HepG2 (cell line): ENCODE results near the gene NDRG3. TPM values are rescaled to one million over a fixed set of nuclear protein-coding genes. Genes with fewer than 3 reads are reported as not detected.

Experiments used
- ATF7-NPFF ChIP-seq: sonication (generic); formaldehyde crosslinking; IDR thresholded peaks from 2 replicates; pipeline ENCODE4 v1.8.1; 2023; ENCODE audit warnings: mild to moderate bottlenecking, low read depth, missing genetic modification reagents, moderate library complexity
- FOXA1 ChIP-seq, 2 experiments: fragments of 450-650 bp in 1 of 2; sonication (generic) in 1 of 2; formaldehyde crosslinking in 1 of 2; IDR thresholded peaks; 2 replicates each; pipeline versions ENCODE4 v1.4.0 to v1.6.1; 2016 to 2020; ENCODE audit warnings: missing genetic modification reagents in 1 of 2
- KDM5B ChIP-seq: sonication (generic); formaldehyde crosslinking; IDR thresholded peaks from 2 replicates; pipeline ENCODE4 v1.4.0; 2020; ENCODE audit warnings: missing genetic modification reagents, mild to moderate bottlenecking, borderline replicate concordance
- RBM22 ChIP-seq: fragments of 200-400 bp; formaldehyde crosslinking; optimal IDR thresholded peaks from 2 replicates; pipeline ENCODE3; 2017; ENCODE audit warnings: mild to moderate bottlenecking, low read length, moderate library complexity
- SALL2 ChIP-seq: sonication (generic); formaldehyde crosslinking; IDR thresholded peaks from 2 replicates; pipeline ENCODE4 v1.8.1; 2023; ENCODE audit warnings: mild to moderate bottlenecking, missing genetic modification reagents, inconsistent platforms
- SOX13 ChIP-seq, 3 experiments: fragments of 450-650 bp in 1 of 3; sonication (generic) in 1 of 3; formaldehyde crosslinking in 1 of 3; IDR thresholded peaks in 2 of 3; conservative IDR thresholded peaks in 1 of 3; 2 replicates each; pipeline versions ENCODE4 v1.5.0 to v1.6.1; 2016 to 2020; ENCODE audit warnings: antibody characterized with exemption in 1 of 3, mild to moderate bottlenecking in 1 of 3, missing compliant biosample characterization in 1 of 3, missing genetic modification reagents in 1 of 3, moderate library complexity in 1 of 3
- ZBED4 ChIP-seq: sonication (generic); formaldehyde crosslinking; IDR thresholded peaks from 2 replicates; pipeline ENCODE4 v1.4.0; 2020; ENCODE audit warnings: missing genetic modification reagents, borderline replicate concordance
- ZNF451 ChIP-seq: sonication (generic); formaldehyde crosslinking; IDR thresholded peaks from 2 replicates; pipeline ENCODE4 v1.5.0; 2020; ENCODE audit warnings: mild to moderate bottlenecking, missing genetic modification reagents
- ZNF687 ChIP-seq: sonication (generic); formaldehyde crosslinking; IDR thresholded peaks from 2 replicates; pipeline ENCODE4 v1.5.1; 2020; ENCODE audit warnings: mild to moderate bottlenecking, missing genetic modification reagents, moderate library complexity
- ZNF746 ChIP-seq: sonication (generic); formaldehyde crosslinking; IDR thresholded peaks from 2 replicates; pipeline ENCODE4 v1.8.0; 2022; ENCODE audit warnings: mild to moderate bottlenecking, missing genetic modification reagents
- polyA plus RNA-seq, 8 experiments: library from polyadenylated mRNA; depleted of rRNA in 3 of 8; stranded (reverse) in 7 of 8; unstranded in 1 of 8; fragments of >200 nt; fragmentation: Illumina TruSeq in 4 of 8; extraction: Trizol in 4 of 8; gene quantifications; 2 replicates each; pipeline versions ENCODE4 v1.2.1 to v1.2.3, GENCODE V29; 2011 to 2016; ENCODE audit warnings: low read depth in 4 of 8, missing spikeins in 1 of 8, mixed read lengths in 1 of 8; ENCODE audit not compliant: insufficient read depth in 1 of 8
- total RNA-seq, 5 experiments: library from RNA; depleted of rRNA; stranded (reverse); fragments of >200 nt; fragmentation: Illumina TruSeq; extraction: Trizol; gene quantifications; 2 replicates each; pipeline ENCODE4 v1.2.3, GENCODE V29; 2016; ENCODE audit warnings: low read depth in 1 of 5
- TF ChIP-seq, protein P1 (sequence below): sonication (generic); formaldehyde crosslinking; IDR thresholded peaks from 2 replicates; pipeline ENCODE4 v1.8.0; 2022; ENCODE audit warnings: mild to moderate bottlenecking, missing genetic modification reagents, moderate library complexity
- TF ChIP-seq, protein P2 (sequence below): sonication (generic); formaldehyde crosslinking; IDR thresholded peaks from 2 replicates; pipeline ENCODE4 v1.5.0; 2020; ENCODE audit warnings: missing genetic modification reagents, mild to moderate bottlenecking, borderline replicate concordance
- TF ChIP-seq, protein P3 (sequence below): sonication (generic); formaldehyde crosslinking; conservative IDR thresholded peaks from 2 replicates; pipeline ENCODE4 v1.4.0; 2020; ENCODE audit warnings: missing genetic modification reagents
- TF ChIP-seq, protein P4 (sequence below): IDR thresholded peaks from 2 replicates; pipeline ENCODE4 v1.6.1; 2016; ENCODE audit warnings: missing biosample characterization, missing genetic modification reagents, low read depth

NDRG3 gene
- total and polyA plus RNA-seq, 2 of the 13 experiments (the other 11 are each of a cell fraction or from before 2014, with no cell fraction given) = 36.0 to 40.5 TPM

GRCh38 chr20:36623444-36623843, 122.4 kb downstream of the NDRG3 start (continued):
- TF ChIP-seq ZNF687 (CRISPR knock-in tag) = no peak
- TF ChIP-seq, protein P1, sequence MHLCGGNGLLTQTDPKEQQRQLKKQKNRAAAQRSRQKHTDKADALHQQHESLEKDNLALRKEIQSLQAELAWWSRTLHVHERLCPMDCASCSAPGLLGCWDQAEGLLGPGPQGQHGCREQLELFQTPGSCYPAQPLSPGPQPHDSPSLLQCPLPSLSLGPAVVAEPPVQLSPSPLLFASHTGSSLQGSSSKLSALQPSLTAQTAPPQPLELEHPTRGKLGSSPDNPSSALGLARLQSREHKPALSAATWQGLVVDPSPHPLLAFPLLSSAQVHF = no peak
- TF ChIP-seq FOXA1 (IDR thresholded peaks at IDR 0.05) = peak; percentile 52; the same call in 1 of the 2 replicates
- TF ChIP-seq FOXA1 (CRISPR knock-in tag; IDR thresholded peaks at IDR 0.05) = peak; percentile 78
- no peak for TF ChIP-seq KDM5B
- TF ChIP-seq, protein P2, sequence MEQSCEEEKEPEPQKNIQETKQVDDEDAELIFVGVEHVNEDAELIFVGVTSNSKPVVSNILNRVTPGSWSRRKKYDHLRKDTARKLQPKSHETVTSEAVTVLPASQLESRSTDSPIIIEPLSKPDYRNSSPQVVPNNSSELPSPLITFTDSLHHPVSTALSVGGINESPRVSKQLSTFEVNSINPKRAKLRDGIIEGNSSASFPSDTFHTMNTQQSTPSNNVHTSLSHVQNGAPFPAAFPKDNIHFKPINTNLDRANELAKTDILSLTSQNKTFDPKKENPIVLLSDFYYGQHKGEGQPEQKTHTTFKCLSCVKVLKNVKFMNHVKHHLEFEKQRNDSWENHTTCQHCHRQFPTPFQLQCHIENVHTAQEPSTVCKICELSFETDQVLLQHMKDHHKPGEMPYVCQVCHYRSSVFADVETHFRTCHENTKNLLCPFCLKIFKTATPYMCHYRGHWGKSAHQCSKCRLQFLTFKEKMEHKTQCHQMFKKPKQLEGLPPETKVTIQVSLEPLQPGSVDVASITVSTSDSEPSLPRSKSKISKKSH (CRISPR knock-in tag) = no peak
- peak; percentile 20; the same call in 1 of the 2 replicates for TF ChIP-seq SOX13 (IDR thresholded peaks at IDR 0.05)
- TF ChIP-seq SOX13 (CRISPR knock-in tag; conservative IDR thresholded peaks at IDR 0.05 in 1 of 2, IDR thresholded peaks at IDR 0.05 in 1 of 2) = peak in 1 of 2 experiments; percentile 90; a peak in 2 of 4 replicates
- TF ChIP-seq SALL2 = no peak
- no peak for TF ChIP-seq ZNF746 (CRISPR knock-in tag)
- TF ChIP-seq, protein P3, sequence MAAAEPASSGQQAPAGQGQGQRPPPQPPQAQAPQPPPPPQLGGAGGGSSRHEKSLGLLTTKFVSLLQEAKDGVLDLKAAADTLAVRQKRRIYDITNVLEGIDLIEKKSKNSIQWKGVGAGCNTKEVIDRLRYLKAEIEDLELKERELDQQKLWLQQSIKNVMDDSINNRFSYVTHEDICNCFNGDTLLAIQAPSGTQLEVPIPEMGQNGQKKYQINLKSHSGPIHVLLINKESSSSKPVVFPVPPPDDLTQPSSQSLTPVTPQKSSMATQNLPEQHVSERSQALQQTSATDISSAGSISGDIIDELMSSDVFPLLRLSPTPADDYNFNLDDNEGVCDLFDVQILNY (CRISPR knock-in tag) = no peak
- TF ChIP-seq ATF7-NPFF = no peak
- TF ChIP-seq, protein P4, sequence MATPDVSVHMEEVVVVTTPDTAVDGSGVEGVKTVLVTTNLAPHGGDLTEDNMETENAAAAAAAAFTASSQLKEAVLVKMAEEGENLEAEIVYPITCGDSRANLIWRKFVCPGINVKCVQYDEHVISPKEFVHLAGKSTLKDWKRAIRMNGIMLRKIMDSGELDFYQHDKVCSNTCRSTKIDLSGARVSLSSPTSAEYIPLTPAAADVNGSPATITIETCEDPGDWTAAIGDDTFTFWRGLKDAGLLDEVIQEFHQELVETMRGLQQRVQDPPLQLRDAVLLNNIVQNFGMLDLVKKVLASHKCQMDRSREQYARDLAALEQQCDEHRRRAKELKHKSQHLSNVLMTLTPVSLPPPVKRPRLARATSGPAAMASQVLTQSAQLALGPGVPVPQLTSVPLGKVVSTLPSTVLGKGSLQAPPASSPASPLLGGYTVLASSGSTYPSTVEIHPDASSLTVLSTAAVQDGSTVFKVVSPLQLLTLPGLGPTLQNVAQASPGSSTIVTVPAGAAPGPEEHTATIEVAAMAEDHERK (CRISPR knock-in tag) = no peak
- TF ChIP-seq RBM22 = no peak
- no peak for TF ChIP-seq ZNF451 (CRISPR knock-in tag)
- no peak for TF ChIP-seq ZBED4
